ENCODE results near the gene KCND2.

KCND2 gene

GRCh38 chr7:120311028-120311788 is 38.2 kb downstream of the KCND2 start:
- no peak for DNase-seq

GRCh38 chr7:120320218-120320961 is 47.4 kb downstream of the KCND2 start:
- no peak for DNase-seq

GRCh38 chr7:120327054-120327453 is 54.1 kb downstream of the KCND2 start:
- no peak for DNase-seq

- DNase-seq, result no peak
Observed at GRCh38 chr7:120332433-120332832, 59.5 kb downstream of the KCND2 start.

GRCh38 chr7:120334475-120334874 is 61.5 kb downstream of the KCND2 start:
- no peak for DNase-seq

GRCh38 chr7:120337308-120337907 is 64.4 kb downstream of the KCND2 start:
- DNase-seq, result no peak

GRCh38 chr7:120344276-120344675 is 71.3 kb downstream of the KCND2 start:
- DNase-seq, result no peak

- no peak for DNase-seq
Observed at GRCh38 chr7:120353171-120353570, 80.2 kb downstream of the KCND2 start.

- no peak for DNase-seq
Observed at GRCh38 chr7:120360918-120361317, 87.9 kb downstream of the KCND2 start.

GRCh38 chr7:120363414-120363813 is 90.4 kb downstream of the KCND2 start:
- DNase-seq, result no peak

- DNase-seq, result no peak
Observed at GRCh38 chr7:120370954-120371353, 98.0 kb downstream of the KCND2 start.

- no peak for DNase-seq
Observed at GRCh38 chr7:120373174-120373573, 100.2 kb downstream of the KCND2 start.

- no peak for DNase-seq
Observed at GRCh38 chr7:120394595-120394994, 121.6 kb downstream of the KCND2 start.

GRCh38 chr7:120395526-120396019 is 122.6 kb downstream of the KCND2 start:
- no peak for DNase-seq

- DNase-seq, result no peak
Observed at GRCh38 chr7:120398284-120399000, 125.5 kb downstream of the KCND2 start.

GRCh38 chr7:120400806-120401455 is 128.0 kb downstream of the KCND2 start:
- DNase-seq, result no peak

- no peak for DNase-seq
Observed at GRCh38 chr7:120402079-120402767, 129.2 kb downstream of the KCND2 start.

GRCh38 chr7:120402801-120403200 is 129.8 kb downstream of the KCND2 start:
- no peak for DNase-seq

GRCh38 chr7:120404042-120404441 is 131.1 kb downstream of the KCND2 start:
- no peak for DNase-seq

- no peak for DNase-seq
Observed at GRCh38 chr7:120405652-120406051, 132.7 kb downstream of the KCND2 start.

- DNase-seq, result no peak
Observed at GRCh38 chr7:120407010-120407409, 134.0 kb downstream of the KCND2 start.
